Stimulated activated memory B cell treated with anti-CD40 and anti-IgM and Interleukin-4, amounts not matched to agents 10 μg/mL and 1 μg/mL and 100 μg/mL, for 72 hours (primary cell): ENCODE measurements around the gene NOD1.
"Not testable (repeated sequence)": the region's sequence is repeated elsewhere in the genome, so short reads cannot be mapped to it uniquely, and the experiment has no call there.

Experiments
- ATAC-seq: fragments of 150-1000 bp; cut with Tn5 transposase; 2 replicates; pipeline ENCODE4 v1.10.0; 2021
- H3K27ac Mint-ChIP-seq: one replicate; pipeline ENCODE4 v1.8.0; 2022; ENCODE audit warnings: mild to moderate bottlenecking, mixed read lengths
- H3K27me3 Mint-ChIP-seq: one replicate; pipeline ENCODE4 v1.8.0; 2022; ENCODE audit warnings: mixed read lengths
- H3K36me3 Mint-ChIP-seq: one replicate; pipeline ENCODE4 v1.8.0; 2022; ENCODE audit warnings: mixed read lengths
- H3K4me1 Mint-ChIP-seq: one replicate; pipeline ENCODE4 v1.8.0; 2022; ENCODE audit warnings: mixed read lengths
- H3K4me3 Mint-ChIP-seq: one replicate; pipeline ENCODE4 v1.8.0; 2022; ENCODE audit warnings: mild to moderate bottlenecking, moderate library complexity, mixed read lengths
- H3K9me3 Mint-ChIP-seq: one replicate; pipeline ENCODE4 v1.8.0; 2022; ENCODE audit warnings: mixed read lengths

Gene NOD1

GRCh38 chr7:30511494-30511893, 32.9 kb upstream of the NOD1 start:
- no peaks in the 10 kb centered on the region for H3K9me3 Mint-ChIP-seq

GRCh38 chr7:30510124-30511075, 31.8 kb upstream of the NOD1 start:
- no peak overlapping the region for H3K27ac Mint-ChIP-seq
- no peaks in the 10 kb centered on the region for H3K9me3 Mint-ChIP-seq
- H3K4me1 Mint-ChIP-seq, result peaks cover 4% of the 10 kb centered on the region
- H3K36me3 Mint-ChIP-seq, result no peaks in the 10 kb centered on the region
- H3K27me3 Mint-ChIP-seq, result no peaks in the 10 kb centered on the region
- ATAC-seq, result no peak
- no peak overlapping the region for H3K4me3 Mint-ChIP-seq

More at GRCh38 chr7:30511494-30511893, 32.9 kb upstream of the NOD1 start:
- Mint-ChIP-seq H3K4me1 (no peaks in the 10 kb centered on the region), H3K27me3 (no peaks in the 10 kb centered on the region), H3K36me3 (no peaks in the 10 kb centered on the region), H3K27ac (no peak overlapping the region), H3K4me3 (no peak overlapping the region)
- ATAC-seq, result no peak

- not testable (repeated sequence) for H3K4me1 Mint-ChIP-seq, ATAC-seq, H3K27me3 Mint-ChIP-seq, H3K27ac Mint-ChIP-seq, H3K36me3 Mint-ChIP-seq, H3K9me3 Mint-ChIP-seq, H3K4me3 Mint-ChIP-seq
Measured at GRCh38 chr7:30509171-30509857, 30.7 kb upstream of the NOD1 start.

GRCh38 chr7:30507346-30507900, 28.8 kb upstream of the NOD1 start:
- not testable (repeated sequence) for H3K9me3 Mint-ChIP-seq, H3K27ac Mint-ChIP-seq, H3K36me3 Mint-ChIP-seq, H3K27me3 Mint-ChIP-seq, H3K4me3 Mint-ChIP-seq, ATAC-seq
- H3K4me1 Mint-ChIP-seq, result peaks cover 26% of the 10 kb centered on the region

GRCh38 chr7:30505174-30505697, 26.7 kb upstream of the NOD1 start:
- Mint-ChIP-seq H3K36me3 (peaks cover 4% of the 10 kb centered on the region), H3K27me3 (no peaks in the 10 kb centered on the region), H3K27ac (peak overlapping the region; percentile 88), H3K9me3 (no peaks in the 10 kb centered on the region), H3K4me1 (peaks cover 33% of the 10 kb centered on the region), H3K4me3 (peak overlapping the region; percentile 93)
- peak; percentile 36 for ATAC-seq

- peak; percentile 100 for ATAC-seq
- Mint-ChIP-seq H3K9me3 (no peaks in the 10 kb centered on the region), H3K36me3 (peaks cover 11% of the 10 kb centered on the region), H3K4me3 (peak within 1 kb of the TSS; percentile 93), H3K27ac (peak within 1 kb of the TSS; percentile 88), H3K4me1 (peaks cover 33% of the 10 kb centered on the region), H3K27me3 (no peaks in the 10 kb centered on the region)
Measured at GRCh38 chr7:30504301-30505173, 26.0 kb upstream of the NOD1 start, which contains the start of gene GGCT. Gene GGCT (minus strand): TSS chr7:30504829. CDS start chr7:30504709, 120 bp downstream.

- Mint-ChIP-seq H3K27ac (peak overlapping the region; percentile 88), H3K36me3 (peaks cover 11% of the 10 kb centered on the region), H3K27me3 (no peaks in the 10 kb centered on the region), H3K4me1 (peaks cover 33% of the 10 kb centered on the region), H3K4me3 (peak overlapping the region; percentile 93), H3K9me3 (no peaks in the 10 kb centered on the region)
- ATAC-seq, result no peak
Measured at GRCh38 chr7:30503274-30504212, 25.0 kb upstream of the NOD1 start.

- ATAC-seq, result no peak
- Mint-ChIP-seq H3K4me1 (peaks cover 33% of the 10 kb centered on the region), H3K27me3 (no peaks in the 10 kb centered on the region), H3K27ac (no peak overlapping the region), H3K36me3 (peaks cover 11% of the 10 kb centered on the region), H3K9me3 (no peaks in the 10 kb centered on the region), H3K4me3 (no peak overlapping the region)
Measured at GRCh38 chr7:30502470-30503251, 24.1 kb upstream of the NOD1 start.

- H3K36me3 Mint-ChIP-seq, result peaks cover 21% of the 10 kb centered on the region
- H3K4me3 Mint-ChIP-seq, result no peak overlapping the region
- no peaks in the 10 kb centered on the region for H3K9me3 Mint-ChIP-seq
- no peak for ATAC-seq
- H3K27ac Mint-ChIP-seq, result no peak overlapping the region
- no peaks in the 10 kb centered on the region for H3K27me3 Mint-ChIP-seq
- peaks cover 33% of the 10 kb centered on the region for H3K4me1 Mint-ChIP-seq
Measured at GRCh38 chr7:30501264-30501663, 22.7 kb upstream of the NOD1 start.

GRCh38 chr7:30493228-30493627, 14.6 kb upstream of the NOD1 start:
- Mint-ChIP-seq H3K27me3 (no peaks in the 10 kb centered on the region), H3K4me3 (no peak overlapping the region), H3K36me3 (peaks cover 27% of the 10 kb centered on the region), H3K9me3 (peaks cover 8% of the 10 kb centered on the region), H3K4me1 (no peaks in the 10 kb centered on the region), H3K27ac (no peak overlapping the region)
- ATAC-seq, result no peak

GRCh38 chr7:30491417-30491816, 12.8 kb upstream of the NOD1 start:
- Mint-ChIP-seq H3K9me3 (peaks cover 8% of the 10 kb centered on the region), H3K4me1 (no peaks in the 10 kb centered on the region), H3K27me3 (no peaks in the 10 kb centered on the region), H3K4me3 (no peak overlapping the region), H3K27ac (no peak overlapping the region), H3K36me3 (peaks cover 19% of the 10 kb centered on the region)
- ATAC-seq, result no peak

- H3K4me3 Mint-ChIP-seq, result no peak overlapping the region
- peaks cover 4% of the 10 kb centered on the region for H3K9me3 Mint-ChIP-seq
- no peak overlapping the region for H3K27ac Mint-ChIP-seq
- H3K27me3 Mint-ChIP-seq, result no peaks in the 10 kb centered on the region
- H3K36me3 Mint-ChIP-seq, result peaks cover 6% of the 10 kb centered on the region
- ATAC-seq, result no peak
- no peaks in the 10 kb centered on the region for H3K4me1 Mint-ChIP-seq
Measured at GRCh38 chr7:30487371-30487770, 8.8 kb upstream of the NOD1 start.

GRCh38 chr7:30485667-30486066, 7.1 kb upstream of the NOD1 start:
- no peak for ATAC-seq
- no peaks in the 10 kb centered on the region for H3K9me3 Mint-ChIP-seq
- no peak overlapping the region for H3K4me3 Mint-ChIP-seq
- no peaks in the 10 kb centered on the region for H3K36me3 Mint-ChIP-seq
- H3K27me3 Mint-ChIP-seq, result no peaks in the 10 kb centered on the region
- H3K4me1 Mint-ChIP-seq, result peaks cover under 1% of the 10 kb centered on the region
- no peak overlapping the region for H3K27ac Mint-ChIP-seq
